GM23248 (cell line): ENCODE results near the gene GRK2. TPM values are rescaled to one million over a fixed set of nuclear protein-coding genes. Genes with fewer than 3 reads are reported as not detected.

ENCODE experiments used
- DNase-seq: peaks from one replicate; pipeline ENCODE4 v3.0.0-alpha.2; 2015
- H2AFZ ChIP-seq: fragments of 200-600 bp; sonication (generic); 2 replicates; pipeline ENCODE4 v1.6.1; 2016; ENCODE audit warnings: antibody characterized with exemption
- H3F3A ChIP-seq: fragments of 200-600 bp; sonication (generic); 2 replicates; pipeline ENCODE4 v1.6.1; 2016; ENCODE audit warnings: mild to moderate bottlenecking, antibody characterized with exemption, mixed run types; ENCODE audit not compliant: insufficient read depth
- H3K27ac ChIP-seq: fragments of 200-600 bp; sonication (generic); 2 replicates; pipeline ENCODE4 v1.5.1; 2016; ENCODE audit warnings: mild to moderate bottlenecking
- H3K27me3 ChIP-seq: fragments of 200-600 bp; sonication (generic); replicated peaks from 2 replicates; pipeline ENCODE4 v1.6.1; 2016; ENCODE audit warnings: mild to moderate bottlenecking; ENCODE audit not compliant: insufficient read depth
- H3K36me3 ChIP-seq: fragments of 200-600 bp; sonication (generic); 2 replicates; pipeline ENCODE4 v1.6.1; 2016; ENCODE audit warnings: low read depth, mild to moderate bottlenecking
- H3K4me1 ChIP-seq: fragments of 200-600 bp; sonication (generic); 2 replicates; pipeline ENCODE4 v1.6.1; 2016; ENCODE audit warnings: mild to moderate bottlenecking; ENCODE audit not compliant: insufficient read depth
- H3K4me2 ChIP-seq: fragments of 200-600 bp; sonication (generic); one replicate; pipeline ENCODE4 v1.6.1; 2016; ENCODE audit warnings: mild to moderate bottlenecking; ENCODE audit not compliant: unreplicated experiment
- H3K4me3 ChIP-seq: fragments of 200-600 bp; sonication (generic); 2 replicates; pipeline ENCODE4 v1.5.1; 2016; ENCODE audit warnings: mild to moderate bottlenecking
- H3K79me2 ChIP-seq: fragments of 200-600 bp; sonication (generic); 2 replicates; pipeline ENCODE4 v1.6.1; 2016; ENCODE audit warnings: mild to moderate bottlenecking; ENCODE audit not compliant: insufficient read depth
- H3K9ac ChIP-seq: fragments of 200-600 bp; sonication (generic); 2 replicates; pipeline ENCODE4 v1.6.1; 2016; ENCODE audit warnings: mild to moderate bottlenecking
- H3K9me2 ChIP-seq: fragments of 200-600 bp; sonication (generic); 2 replicates; pipeline ENCODE4 v1.6.1; 2016; ENCODE audit warnings: mixed run types, mild to moderate bottlenecking, moderate library complexity; ENCODE audit not compliant: insufficient read depth
- H3K9me3 ChIP-seq: fragments of 200-600 bp; sonication (generic); one replicate; pipeline ENCODE4 v1.6.1; 2017; ENCODE audit warnings: low read depth
- H4K20me1 ChIP-seq: fragments of 200-600 bp; sonication (generic); 2 replicates; pipeline ENCODE4 v1.6.0; 2016; ENCODE audit not compliant: insufficient read depth
- EZH2 ChIP-seq: fragments of 200-600 bp; sonication (generic); IDR thresholded peaks from 2 replicates; pipeline ENCODE4 v1.6.1; 2018; ENCODE audit warnings: antibody characterized with exemption, mild to moderate bottlenecking; ENCODE audit not compliant: insufficient read depth, poor library complexity, severe bottlenecking
- EZH2phosphoT487 ChIP-seq: fragments of 200-600 bp; sonication (generic); IDR thresholded peaks from 2 replicates; pipeline ENCODE4 v1.6.1; 2018; ENCODE audit warnings: antibody characterized with exemption, moderate library complexity, mild to moderate bottlenecking, low read depth; ENCODE audit not compliant: insufficient read depth
- WGBS, 2 experiments: methylation state at CpG; one replicate each; pipeline ENCODE4 v1.1.6; 2015 to 2017; ENCODE audit warnings: low lambda C conversion rate in 2 of 2, low coverage in 1 of 2; ENCODE audit errors: missing lambda C conversion rate in 2 of 2; 5-methylcytosine and 5-hydroxymethylcytosine counted together
- in situ Hi-C: fragments of 300-500 bp; cut with MboI; formaldehyde crosslinking; loops from 2 replicates; pipeline ENCODE4 v1.15.0; 2020
- polyA plus RNA-seq: library from polyadenylated mRNA; unstranded; fragments of >200 nt; fragmentation: Nextera tagmentation; extraction: Ambion mirVana; gene quantifications from 2 replicates; pipeline ENCODE4 v1.2.1, GENCODE V29; 2016
- total RNA-seq: library from RNA; depleted of rRNA; stranded (reverse); fragments of >200 nt; shearing (Covaris generic); gene quantifications from 2 replicates; pipeline ENCODE4 v1.2.3, GENCODE V29; 2014

Gene GRK2
- total and polyA plus RNA-seq, 2 experiments from 2014 or later, result 7.8 to 43.0 TPM

DNA sequence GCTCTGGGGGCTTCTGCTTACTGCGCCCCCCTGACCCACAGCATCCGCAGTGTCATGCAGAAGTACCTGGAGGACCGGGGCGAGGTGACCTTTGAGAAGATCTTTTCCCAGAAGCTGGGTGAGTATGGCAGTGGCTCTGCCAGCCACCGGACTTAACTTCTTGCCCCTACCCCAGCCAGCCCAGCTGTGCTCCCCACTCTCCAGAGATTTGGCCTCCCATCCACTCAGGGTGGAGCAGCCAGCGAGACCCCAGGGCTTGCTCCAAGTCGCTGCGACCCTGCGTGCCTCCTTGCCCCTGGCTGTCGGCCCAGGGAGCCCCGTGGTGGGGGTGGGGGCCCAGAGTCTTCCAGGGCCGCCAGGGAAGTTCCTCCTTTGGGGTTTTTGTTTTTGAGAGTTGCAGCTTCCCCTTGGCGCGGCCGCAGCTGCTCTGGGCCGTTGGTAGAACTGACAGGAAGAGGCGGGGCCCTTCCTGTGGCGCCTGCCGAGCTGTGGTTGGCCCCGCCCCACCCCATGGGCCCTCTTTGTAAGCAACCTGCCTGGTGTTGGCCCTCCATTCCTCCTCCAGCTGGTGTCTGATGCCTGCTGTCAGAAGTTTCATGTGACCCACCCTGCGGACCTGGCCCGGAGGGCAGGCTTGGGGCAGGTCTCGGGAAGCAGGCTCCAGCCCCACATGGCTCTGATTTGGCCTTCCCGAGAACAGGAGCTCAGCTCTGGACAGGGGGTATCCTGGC is 11.1 kb downstream of the GRK2 start:
- H4K20me1 ChIP-seq, result no peaks in the 10 kb centered on the region
- peak overlapping the region; percentile 83 for H3K9ac ChIP-seq
- H3K9me3 ChIP-seq, result no peaks in the 10 kb centered on the region
- WGBS, 2 experiments, result 15 to 23% methylated on average over 21 to 24 of the region's 24 CpGs
- peak; percentile 88 for DNase-seq
- no peaks in the 10 kb centered on the region; the same call in 1 of the 2 replicates for H3K36me3 ChIP-seq
- peak overlapping the region; percentile 70 for H2AFZ ChIP-seq
- H3K4me2 ChIP-seq, result peak overlapping the region; percentile 94
- in situ Hi-C loops, result no loop called here
- H3K27ac ChIP-seq, result peak overlapping the region; percentile 87
- peaks cover 9% of the 10 kb centered on the region; the same call in 1 of the 2 replicates for H3F3A ChIP-seq
- H3K4me3 ChIP-seq, result peak overlapping the region; percentile 75
- peaks cover 13% of the 10 kb centered on the region for H3K4me1 ChIP-seq
- H3K9me2 ChIP-seq, result no peaks in the 10 kb centered on the region
- no peak for TF ChIP-seq EZH2phosphoT487
- no peak for TF ChIP-seq EZH2
- H3K79me2 ChIP-seq, result peaks cover 68% of the 10 kb centered on the region
- no peaks in the 10 kb centered on the region for H3K27me3 ChIP-seq

- Histone ChIP-seq H3K9me2 (no peaks in the 10 kb centered on the region), H3K79me2 (peaks cover 59% of the 10 kb centered on the region), H3K27ac (peak overlapping the region; percentile 87; the same call in 1 of the 2 replicates), H3K27me3 (no peaks in the 10 kb centered on the region), H3K4me1 (peaks cover 13% of the 10 kb centered on the region), H3K4me2 (no peak overlapping the region), H3K4me3 (no peak overlapping the region), H3F3A (peaks cover 9% of the 10 kb centered on the region; the same call in 1 of the 2 replicates), H3K9me3 (no peaks in the 10 kb centered on the region), H4K20me1 (no peaks in the 10 kb centered on the region), H3K9ac (peak overlapping the region; percentile 83), H2AFZ (no peak overlapping the region), H3K36me3 (no peaks in the 10 kb centered on the region; the same call in 1 of the 2 replicates)
- in situ Hi-C loops, result no loop called here
- TF ChIP-seq EZH2phosphoT487 (no peak), EZH2 (no peak)
- 74 to 83% methylated on average over 10 to 14 of the region's 14 CpGs for WGBS, 2 experiments
- no peak for DNase-seq
These were observed 12.1 kb downstream of the GRK2 start for GRCh38 chr11:67278135-67278938.

DNA sequence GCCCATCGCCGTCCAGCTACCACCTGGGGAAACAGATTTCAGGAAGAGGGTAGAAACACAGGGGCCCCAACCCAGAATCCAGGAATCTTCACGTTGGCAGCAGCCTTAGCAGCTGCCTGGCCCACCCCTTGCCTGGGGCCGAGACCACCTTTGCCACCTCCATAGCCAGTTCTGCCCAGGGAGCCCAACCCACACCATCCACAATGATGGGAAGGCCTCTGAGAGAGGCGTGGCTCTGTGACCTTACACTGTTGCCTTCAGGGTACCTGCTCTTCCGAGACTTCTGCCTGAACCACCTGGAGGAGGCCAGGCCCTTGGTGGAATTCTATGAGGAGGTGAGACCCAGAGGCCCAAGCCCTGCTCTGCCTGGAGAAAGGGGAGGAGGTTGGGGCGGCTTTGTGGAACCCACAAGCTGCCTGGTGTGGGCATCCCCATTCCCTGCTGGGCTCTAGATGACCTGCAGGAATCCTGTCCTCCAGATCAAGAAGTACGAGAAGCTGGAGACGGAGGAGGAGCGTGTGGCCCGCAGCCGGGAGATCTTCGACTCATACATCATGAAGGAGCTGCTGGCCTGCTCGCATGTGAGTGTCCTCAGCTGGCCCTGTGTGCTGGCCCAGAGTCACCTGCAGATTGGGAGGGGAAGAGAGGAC is 12.8 kb downstream of the GRK2 start:
- Histone ChIP-seq H3K4me2 (no peak overlapping the region), H3K4me1 (peaks cover 13% of the 10 kb centered on the region), H3F3A (peaks cover 9% of the 10 kb centered on the region; the same call in 1 of the 2 replicates), H3K9me2 (no peaks in the 10 kb centered on the region), H3K27ac (no peak overlapping the region), H3K79me2 (peaks cover 51% of the 10 kb centered on the region), H3K36me3 (no peaks in the 10 kb centered on the region; the same call in 1 of the 2 replicates), H3K27me3 (no peaks in the 10 kb centered on the region), H3K9ac (no peak overlapping the region), H4K20me1 (no peaks in the 10 kb centered on the region), H3K4me3 (no peak overlapping the region), H3K9me3 (no peaks in the 10 kb centered on the region), H2AFZ (no peak overlapping the region)
- TF ChIP-seq EZH2phosphoT487, result no peak
- TF ChIP-seq EZH2, result no peak
- in situ Hi-C loops, result no loop called here
- WGBS, 2 experiments, result 90 to 100% methylated on average over 5 to 14 of the region's 14 CpGs
- DNase-seq, result no peak

- WGBS, 2 experiments, result 89% methylated on average over 15 of the region's 17 CpGs
- Histone ChIP-seq H3K4me2 (no peak overlapping the region), H3K27me3 (no peaks in the 10 kb centered on the region), H3F3A (peaks cover 9% of the 10 kb centered on the region; the same call in 1 of the 2 replicates), H3K79me2 (peaks cover 44% of the 10 kb centered on the region), H3K27ac (no peak overlapping the region), H3K9me2 (no peaks in the 10 kb centered on the region), H3K4me3 (no peak overlapping the region), H3K9me3 (no peaks in the 10 kb centered on the region), H3K36me3 (no peaks in the 10 kb centered on the region; the same call in 1 of the 2 replicates), H3K9ac (no peak overlapping the region), H3K4me1 (peaks cover 13% of the 10 kb centered on the region), H4K20me1 (no peaks in the 10 kb centered on the region), H2AFZ (no peak overlapping the region)
- TF ChIP-seq EZH2, result no peak
- DNase-seq, result no peak
- in situ Hi-C loops, result no loop called here
These were observed 13.5 kb downstream of the GRK2 start for GRCh38 chr11:67279589-67280340.
